GM12878 (cell line): ENCODE measurements around the gene TGFBRAP1. TPM values are rescaled to one million over a fixed set of nuclear protein-coding genes. Genes with fewer than 3 reads are reported as not detected.

Source experiments
- ATF7 ChIP-seq: fragments of 450-650 bp; IDR thresholded peaks from 2 replicates; pipeline ENCODE4 v1.6.1; 2016; ENCODE audit warnings: low read depth, mild to moderate bottlenecking
- CUX1 ChIP-seq: IDR thresholded peaks from 2 replicates; pipeline ENCODE4 v1.6.1; 2012; ENCODE audit warnings: improper control_type of control experiment, low read depth, low read length; ENCODE audit not compliant: insufficient replicate concordance
- DPF2 ChIP-seq: fragments of 450-650 bp; IDR thresholded peaks from 2 replicates; pipeline ENCODE4 v1.6.1; 2017; ENCODE audit warnings: mild to moderate bottlenecking
- EP300 ChIP-seq, 2 experiments: fragments of 150-350 bp in 1 of 2; IDR thresholded peaks; 2 replicates each; pipeline ENCODE4 v1.6.1; 2011 to 2012; ENCODE audit warnings: low read depth in 2 of 2, low read length in 2 of 2, borderline replicate concordance in 1 of 2, improper control_type of control experiment in 1 of 2, inconsistent platforms in 1 of 2; ENCODE audit not compliant: control insufficient read depth in 1 of 2
- ESRRA ChIP-seq: IDR thresholded peaks from 2 replicates; pipeline ENCODE4 v1.6.1; 2012; ENCODE audit warnings: mild to moderate bottlenecking, low read length, improper control_type of control experiment
- IRF3 ChIP-seq: fragments of 450-650 bp; IDR thresholded peaks from 2 replicates; pipeline ENCODE4 v1.6.1; 2014; ENCODE audit warnings: mild to moderate bottlenecking
- MXI1 ChIP-seq: fragments of 150-350 bp; IDR thresholded peaks from 2 replicates; pipeline ENCODE4 v1.6.1; 2011; ENCODE audit warnings: low read depth, mild to moderate bottlenecking, inconsistent platforms, low read length, improper control_type of control experiment
- NR2C1 ChIP-seq: fragments of 450-650 bp; IDR thresholded peaks from 2 replicates; pipeline ENCODE4 v1.6.1; 2017; ENCODE audit warnings: antibody characterized with exemption, mild to moderate bottlenecking, moderate library complexity
- RAD51 ChIP-seq: fragments of 450-650 bp; IDR thresholded peaks from 2 replicates; pipeline ENCODE4 v1.6.1; 2016; ENCODE audit warnings: moderate library complexity, mild to moderate bottlenecking, inconsistent platforms
- RELA ChIP-seq: fragments of 450-650 bp; IDR thresholded peaks from 2 replicates; pipeline ENCODE4 v1.8.0; 2014; ENCODE audit warnings: borderline replicate concordance; ENCODE audit not compliant: partially characterized antibody
- RUNX3 ChIP-seq: IDR thresholded peaks from 2 replicates; pipeline ENCODE4 v1.6.1; 2012; ENCODE audit warnings: low read length, inconsistent platforms
- SP1 ChIP-seq: IDR thresholded peaks from one replicate; pipeline ENCODE4 v1.6.1; 2011; ENCODE audit warnings: low read depth, low read length
- STAT1 ChIP-seq: fragments of 450-650 bp; conservative IDR thresholded peaks from 2 replicates; pipeline ENCODE4 v1.6.1; 2014; ENCODE audit warnings: antibody characterized with exemption, mild to moderate bottlenecking
- SUPT20H ChIP-seq: IDR thresholded peaks from 2 replicates; pipeline ENCODE4 v1.6.1; 2011; ENCODE audit warnings: low read depth, mild to moderate bottlenecking, low read length, moderate library complexity, borderline replicate concordance; ENCODE audit not compliant: control insufficient read depth
- SUZ12 ChIP-seq: fragments of 200-600 bp; sonication (generic); IDR thresholded peaks from one replicate; pipeline ENCODE4 v1.6.1; 2018; ENCODE audit warnings: antibody characterized with exemption, mild to moderate bottlenecking; ENCODE audit not compliant: unreplicated experiment
- TAF1 ChIP-seq: IDR thresholded peaks from 2 replicates; pipeline ENCODE4 v1.6.1; 2011; ENCODE audit warnings: mild to moderate bottlenecking, low read depth, low read length, borderline replicate concordance
- TBL1XR1 ChIP-seq: IDR thresholded peaks from 2 replicates; pipeline ENCODE4 v1.6.1; 2012; ENCODE audit warnings: low read depth, low read length, improper control_type of control experiment
- TCF12 ChIP-seq: IDR thresholded peaks from 2 replicates; pipeline ENCODE4 v1.6.1; 2011; ENCODE audit warnings: low read depth, mild to moderate bottlenecking, low read length
- TCF3 ChIP-seq: IDR thresholded peaks from 2 replicates; pipeline ENCODE4 v1.6.1; 2012; ENCODE audit warnings: low read depth, mild to moderate bottlenecking, low read length, borderline replicate concordance; ENCODE audit not compliant: insufficient read depth
- USF1 ChIP-seq: IDR thresholded peaks from 2 replicates; pipeline ENCODE4 v1.6.1; 2011; ENCODE audit warnings: borderline replicate concordance, low read depth, mild to moderate bottlenecking, moderate library complexity, mixed read lengths, low read length; ENCODE audit not compliant: insufficient read depth; ENCODE audit errors: extremely low read length
- ZNF207 ChIP-seq: fragments of 450-650 bp; IDR thresholded peaks from 2 replicates; pipeline ENCODE4 v1.6.1; 2014; ENCODE audit warnings: antibody characterized with exemption, mild to moderate bottlenecking, borderline replicate concordance
- ZNF24 ChIP-seq: fragments of 450-650 bp; IDR thresholded peaks from 2 replicates; pipeline ENCODE4 v1.6.1; 2017; ENCODE audit warnings: antibody characterized with exemption, mild to moderate bottlenecking
- polyA plus RNA-seq, 11 experiments: library from polyadenylated mRNA; depleted of rRNA in 4 of 11; unstranded in 6 of 11; stranded (reverse) in 5 of 11; fragments of >200 nt; fragmentation: Nextera tagmentation in 4 of 11; fragmentation: Illumina TruSeq in 1 of 11; extraction: Ambion mirVana in 4 of 11; extraction: Trizol in 1 of 11; gene quantifications; 1 replicate in 1 of 11; 2 replicates in 10 of 11; pipeline versions ENCODE4 v1.2.1 to v1.2.3, GENCODE V29; 2011 to 2016; ENCODE audit warnings: inconsistent platforms in 2 of 11, missing spikeins in 2 of 11, low read depth in 1 of 11
- total RNA-seq, 4 experiments: library from RNA; depleted of rRNA in 3 of 4; stranded (reverse); fragments of >200 nt in 3 of 4; fragmentation: Illumina TruSeq in 1 of 4; extraction: Trizol in 1 of 4; gene quantifications; 2 replicates each; pipeline versions ENCODE4 v1.2.1 to v1.2.3, GENCODE V29; 2013 to 2021
- TF ChIP-seq, protein P1 (sequence below): fragments of 450-650 bp; IDR thresholded peaks from 2 replicates; pipeline ENCODE4 v1.6.1; 2017; ENCODE audit warnings: mild to moderate bottlenecking, low read depth, inconsistent platforms; ENCODE audit not compliant: poor library complexity, severe bottlenecking

Gene TGFBRAP1
- total and polyA plus RNA-seq, 10 of the 15 experiments (the other 5 are each of a cell fraction or from before 2014, with no cell fraction given), result 7.9 to 37.4 (median 23.7) TPM

DNA sequence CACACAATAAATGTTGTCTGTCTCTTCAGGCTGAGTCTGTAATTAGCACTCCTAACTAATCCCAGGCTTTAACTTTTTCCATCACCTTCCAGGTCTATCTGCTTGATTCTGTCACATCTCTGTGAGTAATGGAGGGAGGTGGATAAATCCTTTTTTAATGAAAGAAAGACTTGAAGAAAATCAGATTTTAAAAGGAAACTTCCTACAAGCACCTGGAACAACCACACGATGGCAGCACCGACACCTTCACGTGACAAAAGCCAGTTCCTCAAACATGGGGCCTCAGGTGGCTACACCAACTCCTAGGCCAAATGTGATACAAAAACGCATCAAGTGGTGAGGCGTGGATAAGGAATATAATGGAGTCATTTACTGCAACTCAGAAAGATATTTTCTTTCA, 41.8 kb downstream of the TGFBRAP1 start (continued):
- TF ChIP-seq RELA (no peak), NR2C1 (no peak), MXI1 (no peak), CUX1 (no peak), ATF7 (no peak), EP300 (IDR thresholded peaks at IDR 0.05; ENCODE audit: borderline replicate concordance in 1 of 2, control insufficient read depth in 1 of 2, low read depth in 2 of 2, low read length in 2 of 2) (no peak), SP1 (no peak), ZNF24 (no peak), SUZ12 (no peak), SUPT20H (no peak), STAT1 (no peak), DPF2 (no peak), RUNX3 (no peak), IRF3 (no peak), USF1 (peak; percentile 76), ZNF207 (no peak), RAD51 (peak; percentile 82), TAF1 (no peak), TCF3 (no peak), TBL1XR1 (no peak), TCF12 (no peak), ESRRA (no peak)
- TF ChIP-seq, protein P1, sequence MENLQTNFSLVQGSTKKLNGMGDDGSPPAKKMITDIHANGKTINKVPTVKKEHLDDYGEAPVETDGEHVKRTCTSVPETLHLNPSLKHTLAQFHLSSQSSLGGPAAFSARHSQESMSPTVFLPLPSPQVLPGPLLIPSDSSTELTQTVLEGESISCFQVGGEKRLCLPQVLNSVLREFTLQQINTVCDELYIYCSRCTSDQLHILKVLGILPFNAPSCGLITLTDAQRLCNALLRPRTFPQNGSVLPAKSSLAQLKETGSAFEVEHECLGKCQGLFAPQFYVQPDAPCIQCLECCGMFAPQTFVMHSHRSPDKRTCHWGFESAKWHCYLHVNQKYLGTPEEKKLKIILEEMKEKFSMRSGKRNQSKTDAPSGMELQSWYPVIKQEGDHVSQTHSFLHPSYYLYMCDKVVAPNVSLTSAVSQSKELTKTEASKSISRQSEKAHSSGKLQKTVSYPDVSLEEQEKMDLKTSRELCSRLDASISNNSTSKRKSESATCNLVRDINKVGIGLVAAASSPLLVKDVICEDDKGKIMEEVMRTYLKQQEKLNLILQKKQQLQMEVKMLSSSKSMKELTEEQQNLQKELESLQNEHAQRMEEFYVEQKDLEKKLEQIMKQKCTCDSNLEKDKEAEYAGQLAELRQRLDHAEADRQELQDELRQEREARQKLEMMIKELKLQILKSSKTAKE, result no peak
